RKO (cell line): ENCODE results near the gene ICAM2.

ENCODE experiments used
- DNase-seq: peaks from one replicate; pipeline ENCODE4 v3.0.0-alpha.2; 2016; ENCODE audit warnings: low spot score

The ICAM2 gene

GRCh38 chr17:63974594-63975192 lies 45.7 kb downstream of the ICAM2 start:
- peak; percentile 48 for DNase-seq

DNA sequence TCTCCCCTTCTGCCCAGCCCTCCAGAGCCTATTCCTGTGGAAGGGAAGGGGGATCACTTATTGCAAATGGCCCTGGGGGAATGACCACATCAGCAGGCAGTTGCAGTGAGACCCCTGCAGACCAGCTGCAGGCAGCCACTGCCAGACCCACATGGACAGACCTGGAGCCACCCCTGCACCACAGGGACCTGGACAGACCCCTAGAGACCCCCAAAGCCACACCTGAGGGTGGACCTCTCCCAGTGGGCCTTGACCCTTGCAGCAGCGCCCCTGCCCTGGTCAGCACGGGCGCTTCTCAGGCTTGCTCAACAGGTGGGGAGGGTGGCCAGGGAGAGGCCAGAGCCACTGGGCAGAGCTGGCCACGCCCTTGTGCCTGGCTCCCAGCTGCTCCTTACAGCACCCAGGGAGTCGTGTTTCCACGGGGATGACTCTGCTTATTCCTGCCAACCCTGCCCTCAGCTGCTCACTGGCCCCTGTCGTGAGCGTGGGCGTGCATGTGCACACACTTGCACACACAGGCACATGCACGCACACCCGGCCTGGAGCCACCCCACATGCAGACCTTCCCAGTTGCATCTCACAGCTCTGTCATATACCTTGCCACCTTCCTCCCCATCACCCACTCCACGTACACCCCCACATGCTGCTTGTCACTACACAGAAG lies 46.4 kb downstream of the ICAM2 start:
- DNase-seq = no peak

- no peak for DNase-seq
These were observed 47.2 kb downstream of the ICAM2 start for GRCh38 chr17:63973247-63973646.

DNA sequence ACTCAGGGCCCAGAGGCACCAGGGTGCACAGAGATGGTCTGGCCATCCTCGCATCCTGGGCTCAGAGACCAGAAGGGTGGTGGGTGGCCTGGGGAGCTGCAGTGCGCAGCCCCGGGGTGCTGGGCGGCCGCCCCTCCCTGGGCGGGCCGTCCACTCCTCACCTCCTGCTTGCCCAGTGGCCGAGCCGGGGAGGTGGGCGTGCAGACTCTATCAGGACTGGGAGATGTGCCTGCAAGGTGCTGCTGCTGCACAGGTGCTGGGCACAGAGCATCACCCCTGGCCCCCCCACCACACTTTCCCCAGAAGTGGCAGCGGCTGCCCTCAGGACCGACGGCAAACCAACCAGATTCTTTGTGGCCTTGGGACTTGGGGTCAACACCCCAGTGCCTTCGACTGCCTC lies 47.6 kb downstream of the ICAM2 start, which contains the start of gene SCN4A:
Gene SCN4A, minus strand, starts transcription at position 123 of the 400 bp plus-strand sequence. Its CDS starts 77 bp downstream, at position 46.
- no peak for DNase-seq

- DNase-seq = no peak
These were observed 51.2 kb downstream of the ICAM2 start for GRCh38 chr17:63969278-63969677.

DNA sequence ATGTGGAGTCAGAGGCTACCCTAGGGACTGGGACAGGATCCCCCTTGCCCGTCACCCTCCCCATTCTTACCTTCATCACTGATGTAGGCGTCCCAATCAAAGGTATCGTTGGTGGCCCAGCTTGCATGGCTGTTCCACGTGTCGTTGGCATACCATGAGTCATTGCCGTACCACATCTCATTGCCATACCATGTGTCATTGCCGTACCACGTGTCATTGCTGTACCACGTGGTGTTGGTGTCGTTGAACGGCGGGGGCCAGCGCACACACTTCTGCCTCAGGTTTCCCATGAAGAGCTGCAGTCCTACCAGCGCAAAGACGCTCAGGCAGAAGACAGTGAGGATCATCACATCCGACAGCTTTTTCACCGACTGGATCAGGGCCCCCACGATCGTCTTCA lies 52.5 kb downstream of the ICAM2 start:
- peak; percentile 63 for DNase-seq

GRCh38 chr17:63966646-63967264 lies 53.7 kb downstream of the ICAM2 start:
- DNase-seq = no peak

- DNase-seq = no peak
These were observed 57.3 kb downstream of the ICAM2 start for GRCh38 chr17:63963123-63963522.

DNA sequence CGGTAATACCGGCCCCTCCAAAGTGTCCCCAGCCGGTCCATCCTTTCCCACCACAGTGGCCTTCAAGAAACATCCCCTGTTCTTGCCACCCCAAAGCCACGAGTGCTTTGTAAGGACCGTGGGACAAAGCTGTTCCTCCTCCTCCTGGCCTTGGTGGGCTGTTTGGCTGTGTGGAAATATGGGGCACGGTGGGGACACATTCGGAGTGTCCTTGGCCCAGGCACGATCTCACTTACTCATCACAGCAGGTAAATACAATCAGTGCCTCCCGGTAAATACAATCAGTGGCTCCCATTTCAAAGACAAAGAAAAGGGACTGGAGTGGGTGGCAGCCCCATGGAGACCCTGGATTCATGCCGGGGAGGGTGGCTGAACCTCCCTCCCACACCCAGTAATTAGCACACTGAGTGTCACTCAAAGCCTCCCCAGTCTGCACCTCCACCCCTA lies 58.1 kb downstream of the ICAM2 start:
- no peak for DNase-seq

- DNase-seq = peak; percentile 60
These were observed 58.8 kb downstream of the ICAM2 start for GRCh38 chr17:63961355-63962212.

GRCh38 chr17:63960430-63960829 lies 60.0 kb downstream of the ICAM2 start:
- DNase-seq = no peak

DNA sequence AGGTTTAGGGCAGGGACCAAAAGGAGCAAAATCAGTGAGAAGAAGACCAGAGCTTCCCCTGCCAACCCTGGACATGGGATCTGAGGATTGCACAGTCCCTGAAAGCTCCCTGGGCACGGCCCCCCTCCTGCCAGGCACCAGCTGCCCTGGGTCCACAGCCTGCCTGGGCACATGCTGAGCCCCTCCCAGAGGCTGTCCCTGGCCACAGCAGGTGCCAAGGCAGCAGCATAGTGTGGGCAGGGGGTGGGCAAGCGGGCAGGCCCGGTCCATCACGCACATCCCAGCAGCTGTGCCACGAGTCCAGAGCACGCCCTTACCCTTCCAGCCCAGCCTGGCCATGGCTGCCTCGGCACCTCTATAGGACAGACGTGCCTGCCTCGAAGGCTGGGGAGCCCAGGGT lies 60.4 kb downstream of the ICAM2 start:
- no peak for DNase-seq

DNA sequence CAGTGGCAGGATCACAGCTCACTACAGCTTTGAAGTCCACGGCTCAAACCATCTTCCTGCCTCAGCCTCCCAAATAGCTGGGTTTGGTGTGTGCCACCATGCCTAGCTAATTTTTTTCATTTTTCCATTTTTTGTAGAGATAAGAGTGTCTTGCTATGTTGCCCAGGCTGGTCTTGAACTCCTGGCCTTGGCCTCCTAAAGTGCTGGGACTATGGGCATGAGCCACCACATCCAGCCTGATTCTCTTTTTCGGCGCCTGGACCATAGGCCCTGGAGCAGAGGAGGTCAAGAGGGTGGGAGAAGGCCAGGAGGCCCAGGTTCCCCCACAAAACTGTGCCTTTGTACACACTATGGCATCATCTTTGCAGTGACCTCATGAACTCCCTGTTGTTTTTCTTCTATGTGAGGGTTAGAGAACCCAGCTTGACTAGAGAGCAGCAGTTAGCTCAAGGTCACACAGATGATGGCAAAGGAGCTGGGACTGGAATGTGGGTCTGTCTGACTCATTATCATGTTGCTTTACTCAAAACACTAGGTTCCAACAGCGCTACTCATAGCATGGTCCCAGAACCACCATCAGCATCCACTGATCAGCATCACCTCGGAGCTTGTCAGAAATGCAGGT lies 64.0 kb downstream of the ICAM2 start:
- DNase-seq = peak; percentile 24

DNA sequence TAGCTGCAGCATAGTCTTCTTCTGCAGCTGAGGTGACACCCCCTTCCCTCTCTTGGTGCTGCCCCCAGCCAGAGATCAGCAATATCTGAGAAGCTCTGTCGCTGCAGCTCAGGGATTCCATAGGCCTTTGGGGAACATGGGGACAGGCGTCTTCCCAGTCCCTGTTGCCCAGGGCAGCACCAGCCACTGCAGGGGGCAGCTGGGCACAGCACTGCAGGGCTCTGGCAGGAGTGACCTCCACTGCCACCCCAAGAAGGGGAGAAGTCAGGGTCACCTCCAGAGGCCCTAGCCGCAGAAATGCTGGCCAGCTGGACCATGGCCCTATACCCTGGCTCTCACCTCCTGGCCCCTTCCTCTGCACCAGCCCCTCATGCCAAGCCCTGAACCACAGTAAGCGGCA lies 64.6 kb downstream of the ICAM2 start:
- no peak for DNase-seq

- DNase-seq = no peak
These were observed 65.2 kb downstream of the ICAM2 start for GRCh38 chr17:63955232-63955631.

DNA sequence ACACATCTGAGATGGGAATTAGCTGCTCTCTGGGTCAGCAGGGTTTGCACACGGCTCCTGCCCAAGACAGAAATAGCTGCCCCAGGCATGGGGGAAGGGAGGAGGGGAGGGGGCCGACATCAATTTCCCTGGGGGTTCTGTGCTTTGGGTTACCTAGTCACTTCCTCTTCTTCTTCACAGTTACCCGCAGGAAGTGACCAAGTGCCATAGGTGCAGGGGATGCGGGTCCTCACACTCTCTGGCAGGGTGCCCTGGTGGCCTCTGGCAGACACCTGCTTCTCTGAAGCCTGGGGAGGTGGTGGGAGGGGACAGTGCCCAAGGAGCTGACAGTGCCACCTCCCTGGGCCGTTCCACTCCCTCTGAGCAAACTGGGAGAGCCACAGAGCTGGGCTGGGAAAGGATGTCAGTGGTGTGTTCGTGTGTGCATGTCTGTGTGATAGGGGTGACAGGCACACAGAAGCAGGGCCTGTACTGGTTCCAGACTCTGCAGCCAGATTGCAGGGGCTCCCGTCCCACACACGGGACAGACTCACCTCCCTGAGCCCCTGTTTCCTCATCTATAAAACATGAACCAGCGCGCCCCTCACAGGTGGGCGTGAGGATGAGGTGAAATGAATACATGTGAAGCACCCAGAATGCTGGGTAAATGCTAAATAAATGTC lies 65.9 kb downstream of the ICAM2 start:
- DNase-seq = no peak
